ENCODE results near the gene PTPRM. TPM values are rescaled to one million over a fixed set of nuclear protein-coding genes. Genes with fewer than 3 reads are reported as not detected.

PTPRM gene
- total and polyA plus RNA-seq, 4 donors = 118 to 160 (median 122) TPM

GRCh38 chr18:8455661-8456614 is 888.8 kb downstream of the PTPRM start:
- no peak overlapping the region for H3K27ac ChIP-seq (ENCODE audit: low read depth, low read length)
- no peak overlapping the region for H3K4me3 ChIP-seq (ENCODE audit: low read depth, low read length)
- no peaks in the 10 kb centered on the region for H3K27me3 ChIP-seq (ENCODE audit: control insufficient read depth, insufficient read depth, low read length)
- H3K36me3 ChIP-seq (ENCODE audit: control insufficient read depth, insufficient read depth, low read length) = no peaks in the 10 kb centered on the region
- no peaks in the 10 kb centered on the region for H3K9me3 ChIP-seq (ENCODE audit: control insufficient read depth, insufficient read depth, low read length)
- WGBS (ENCODE audit: insufficient coverage) = 96% methylated on average over 5 of the region's 8 CpGs
- no peak for DNase-seq (ENCODE audit: low read depth in 4 of 6, low spot score in 6 of 6)
- H3K4me1 ChIP-seq (ENCODE audit: control insufficient read depth, insufficient read depth, low read length) = peaks cover 3% of the 10 kb centered on the region

Small RNA genes within 50 kb of the gene (small RNA-seq; reads per million reads assigned to genes)
- gene AP001094.1 (ENCODE audit: low replicate concordance) (0.08 reads per million), gene RF00012 (ENCODE audit: low replicate concordance) (0.06 reads per million)

All from spinal cord (tissue), 10 donors.